Prostate gland (tissue), 2 donors: ENCODE measurements around the gene TMEM178A. TPM values are rescaled to one million over a fixed set of nuclear protein-coding genes. Genes with fewer than 3 reads are reported as not detected.

ENCODE experiments used
- DNase-seq: peaks from one replicate; pipeline ENCODE4 v3.0.0-alpha.2; 2019; ENCODE audit warnings: low spot score
- H3K27ac ChIP-seq, 2 donors: fragments of 200-600 bp; sonication (generic); 2 replicates each; pipeline ENCODE4 v1.5.1; 2017 to 2019
- H3K27me3 ChIP-seq: fragments of 200-600 bp; sonication (generic); replicated peaks from 2 replicates; pipeline ENCODE4 v1.5.1; 2019; ENCODE audit not compliant: insufficient read depth
- H3K36me3 ChIP-seq, 2 donors: fragments of 200-600 bp; sonication (generic); 1 replicate in 1 of 2; 2 replicates in 1 of 2; pipeline versions ENCODE4 v1.5.1 to v1.8.1; 2017 to 2019
- H3K4me1 ChIP-seq: fragments of 200-600 bp; sonication (generic); replicated peaks from 2 replicates; pipeline ENCODE4 v1.5.1; 2019
- H3K4me3 ChIP-seq, 2 donors: fragments of 200-600 bp; sonication (generic); 2 replicates each; pipeline ENCODE4 v1.5.1; 2017 to 2019
- H3K9me3 ChIP-seq: fragments of 200-600 bp; sonication (generic); 2 replicates; pipeline ENCODE4 v1.5.1; 2017
- POLR2A ChIP-seq: fragments of 450-650 bp; IDR thresholded peaks from one replicate; pipeline ENCODE4 v1.6.1; 2016; ENCODE audit warnings: antibody characterized with exemption, mild to moderate bottlenecking
- POLR2AphosphoS5 ChIP-seq: sonication (generic); formaldehyde crosslinking; IDR thresholded peaks from one replicate; pipeline ENCODE4 v1.6.1; 2017; ENCODE audit warnings: antibody characterized with exemption
- WGBS: methylation state at CpG from one replicate; pipeline ENCODE4 v1.1.5; 2018; 5-methylcytosine and 5-hydroxymethylcytosine counted together
- intact Hi-C: fragments of 100-400 bp; cut with DNase I; formaldehyde crosslinking; loops from one replicate; pipeline ENCODE4 v1.14.2; 2022
- total RNA-seq, 2 donors: library from RNA; depleted of rRNA; stranded (reverse); fragments of >200 nt; gene quantifications; one replicate each; pipeline ENCODE4 v1.1.0, GENCODE V29; 2016
- TF ChIP-seq, protein P1 (sequence below), 4 experiments: fragments of 200-600 bp in 2 of 4; fragments of 450-650 bp in 2 of 4; sonication (generic) in 2 of 4; IDR thresholded peaks; 1 replicate in 3 of 4; 2 replicates in 1 of 4; pipeline ENCODE4 v1.5.1; 2016 to 2019; ENCODE audit warnings: antibody characterized with exemption in 4 of 4, mild to moderate bottlenecking in 2 of 4, moderate library complexity in 2 of 4

Gene TMEM178A
- total RNA-seq, 2 donors from 2014 or later, result 2.6 to 6.9 TPM

GRCh38 chr2:39666491-39667101 lies 879 bp downstream of the TMEM178A start:
- Histone ChIP-seq H3K4me1 (no peaks in the 10 kb centered on the region), H3K36me3 (no peaks in the 10 kb centered on the region), H3K9me3 (no peaks in the 10 kb centered on the region), H3K27ac (no peak overlapping the region), H3K27me3 (no peaks in the 10 kb centered on the region), H3K4me3 (peak overlapping the region; percentile 49 to 55)
- intact Hi-C loops, result no loop called here
- no peak for DNase-seq
- WGBS, result 2% methylated on average over 25 of the region's 25 CpGs
- TF ChIP-seq POLR2A, result no peak
- TF ChIP-seq, protein P1, sequence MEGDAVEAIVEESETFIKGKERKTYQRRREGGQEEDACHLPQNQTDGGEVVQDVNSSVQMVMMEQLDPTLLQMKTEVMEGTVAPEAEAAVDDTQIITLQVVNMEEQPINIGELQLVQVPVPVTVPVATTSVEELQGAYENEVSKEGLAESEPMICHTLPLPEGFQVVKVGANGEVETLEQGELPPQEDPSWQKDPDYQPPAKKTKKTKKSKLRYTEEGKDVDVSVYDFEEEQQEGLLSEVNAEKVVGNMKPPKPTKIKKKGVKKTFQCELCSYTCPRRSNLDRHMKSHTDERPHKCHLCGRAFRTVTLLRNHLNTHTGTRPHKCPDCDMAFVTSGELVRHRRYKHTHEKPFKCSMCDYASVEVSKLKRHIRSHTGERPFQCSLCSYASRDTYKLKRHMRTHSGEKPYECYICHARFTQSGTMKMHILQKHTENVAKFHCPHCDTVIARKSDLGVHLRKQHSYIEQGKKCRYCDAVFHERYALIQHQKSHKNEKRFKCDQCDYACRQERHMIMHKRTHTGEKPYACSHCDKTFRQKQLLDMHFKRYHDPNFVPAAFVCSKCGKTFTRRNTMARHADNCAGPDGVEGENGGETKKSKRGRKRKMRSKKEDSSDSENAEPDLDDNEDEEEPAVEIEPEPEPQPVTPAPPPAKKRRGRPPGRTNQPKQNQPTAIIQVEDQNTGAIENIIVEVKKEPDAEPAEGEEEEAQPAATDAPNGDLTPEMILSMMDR (IDR thresholded peaks at IDR 0.05), result no peak
- TF ChIP-seq POLR2AphosphoS5, result no peak

DNA sequence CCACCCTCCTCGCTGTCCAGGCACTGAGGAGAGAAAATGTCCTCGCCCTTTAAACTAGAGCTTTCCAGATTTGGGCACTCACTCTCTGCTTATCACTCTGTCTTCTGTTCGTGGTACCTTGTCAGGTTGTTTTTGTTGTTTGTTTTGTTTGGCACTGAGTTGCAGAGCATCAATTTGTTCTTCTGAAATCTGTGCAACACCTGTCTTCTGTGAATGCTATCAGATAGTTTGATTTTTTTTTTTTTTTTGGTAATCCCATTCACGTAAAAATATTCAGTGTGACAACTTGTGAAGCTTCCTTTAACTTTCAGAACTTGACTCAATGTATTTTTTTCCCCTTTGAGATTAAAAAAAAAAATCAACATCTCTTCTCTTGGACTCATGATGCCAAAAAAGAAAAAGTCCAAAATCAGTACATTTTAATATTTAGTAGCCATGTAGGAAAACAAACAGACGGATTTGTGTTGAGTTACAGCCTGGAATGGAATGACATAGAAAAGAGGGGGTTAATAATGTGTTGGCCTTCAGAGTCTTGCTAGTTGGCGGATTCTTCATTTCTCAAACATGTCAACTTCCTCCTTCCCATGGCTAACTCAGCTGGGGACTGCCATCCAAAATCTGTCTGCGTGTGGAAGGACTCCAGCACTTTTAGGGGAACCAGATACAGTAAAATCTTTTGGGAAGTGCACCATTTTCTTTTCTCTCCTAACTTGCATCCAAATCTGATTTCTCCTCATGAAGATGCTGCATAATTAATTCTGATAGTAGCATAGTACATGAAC lies 1.6 kb downstream of the TMEM178A start:
- no peaks in the 10 kb centered on the region for H3K9me3 ChIP-seq
- no peak overlapping the region for H3K27ac ChIP-seq
- 26% methylated on average over 7 of the region's 7 CpGs for WGBS
- H3K4me1 ChIP-seq, result no peaks in the 10 kb centered on the region
- no peak for DNase-seq
- no peak overlapping the region for H3K4me3 ChIP-seq
- H3K27me3 ChIP-seq, result no peaks in the 10 kb centered on the region
- intact Hi-C loops, result no loop called here
- H3K36me3 ChIP-seq, result no peaks in the 10 kb centered on the region
- TF ChIP-seq, protein P1 (IDR thresholded peaks at IDR 0.05), result no peak
- TF ChIP-seq POLR2AphosphoS5, result no peak
- no peak for TF ChIP-seq POLR2A

DNA sequence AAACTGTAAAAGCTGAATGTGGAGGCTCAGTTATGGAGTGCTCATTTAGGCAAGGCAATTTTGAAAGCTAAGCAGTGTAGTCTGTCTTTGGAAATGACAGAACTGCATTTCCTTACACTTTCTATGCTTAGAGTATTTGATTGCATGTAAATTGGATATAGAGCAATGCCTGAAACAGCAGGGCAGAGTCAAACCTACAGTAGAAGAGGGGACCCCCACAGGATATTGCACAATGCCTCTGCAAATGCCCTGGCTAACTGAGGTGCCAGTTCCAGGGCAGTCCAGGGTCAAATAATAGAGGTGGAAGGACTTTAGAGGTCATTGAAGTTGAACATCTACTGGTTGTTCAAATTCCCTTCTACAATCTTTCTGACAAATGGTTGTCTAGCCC lies 2.2 kb downstream of the TMEM178A start:
- Histone ChIP-seq H3K9me3 (no peaks in the 10 kb centered on the region), H3K4me1 (no peaks in the 10 kb centered on the region), H3K27me3 (no peaks in the 10 kb centered on the region), H3K27ac (no peak overlapping the region), H3K4me3 (no peak overlapping the region), H3K36me3 (no peaks in the 10 kb centered on the region)
- TF ChIP-seq POLR2A (no peak), POLR2AphosphoS5 (no peak)
- TF ChIP-seq, protein P1 (IDR thresholded peaks at IDR 0.05), result no peak
- intact Hi-C loops, result no loop called here
- DNase-seq, result no peak

DNA sequence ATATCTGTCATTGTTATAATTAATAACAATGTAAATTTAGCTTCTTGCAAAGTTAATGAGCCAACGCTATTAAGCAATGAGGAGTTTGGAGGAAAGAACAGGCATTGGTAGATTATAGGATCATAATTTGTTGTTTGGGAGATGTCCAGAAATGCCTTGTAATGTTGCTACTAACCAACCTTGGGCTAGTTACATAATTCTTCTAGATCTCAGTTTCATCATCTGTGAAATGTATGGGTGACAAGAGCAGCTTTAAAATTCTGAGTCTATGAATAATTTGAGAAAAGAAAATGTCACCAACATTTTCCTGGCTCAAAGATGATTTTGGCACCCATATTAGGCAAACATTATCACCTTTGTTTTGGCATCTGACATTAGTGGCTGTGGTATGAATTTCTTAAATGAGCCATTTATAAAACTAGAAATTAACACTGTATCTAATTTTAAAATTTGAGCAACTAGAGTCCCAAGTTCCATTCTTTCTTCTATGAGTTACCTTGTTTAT lies 2.9 kb downstream of the TMEM178A start:
- no peak overlapping the region for H3K4me3 ChIP-seq
- no peak for DNase-seq
- H3K36me3 ChIP-seq, result no peaks in the 10 kb centered on the region
- H3K4me1 ChIP-seq, result no peaks in the 10 kb centered on the region
- TF ChIP-seq POLR2A (no peak), POLR2AphosphoS5 (no peak)
- TF ChIP-seq, protein P1 (IDR thresholded peaks at IDR 0.05), result no peak
- no peaks in the 10 kb centered on the region for H3K27me3 ChIP-seq
- WGBS, result 71% methylated on average over 1 of the region's 1 CpG
- no peak overlapping the region for H3K27ac ChIP-seq
- H3K9me3 ChIP-seq, result no peaks in the 10 kb centered on the region
- intact Hi-C loops, result no loop called here
